Mammary microvascular endothelial cell (primary cell): ENCODE data around the gene SLC35G2. TPM values are rescaled to one million over a fixed set of nuclear protein-coding genes. Genes with fewer than 3 reads are reported as not detected.

Experiments
- total RNA-seq: library from RNA; depleted of rRNA; stranded (reverse); fragments of >200 nt; gene quantifications from 2 replicates; pipeline ENCODE4 v1.2.3, GENCODE V29; 2015

SLC35G2 gene
- 16.1 and 20.8 TPM in 2 replicates for total RNA-seq

DNA sequence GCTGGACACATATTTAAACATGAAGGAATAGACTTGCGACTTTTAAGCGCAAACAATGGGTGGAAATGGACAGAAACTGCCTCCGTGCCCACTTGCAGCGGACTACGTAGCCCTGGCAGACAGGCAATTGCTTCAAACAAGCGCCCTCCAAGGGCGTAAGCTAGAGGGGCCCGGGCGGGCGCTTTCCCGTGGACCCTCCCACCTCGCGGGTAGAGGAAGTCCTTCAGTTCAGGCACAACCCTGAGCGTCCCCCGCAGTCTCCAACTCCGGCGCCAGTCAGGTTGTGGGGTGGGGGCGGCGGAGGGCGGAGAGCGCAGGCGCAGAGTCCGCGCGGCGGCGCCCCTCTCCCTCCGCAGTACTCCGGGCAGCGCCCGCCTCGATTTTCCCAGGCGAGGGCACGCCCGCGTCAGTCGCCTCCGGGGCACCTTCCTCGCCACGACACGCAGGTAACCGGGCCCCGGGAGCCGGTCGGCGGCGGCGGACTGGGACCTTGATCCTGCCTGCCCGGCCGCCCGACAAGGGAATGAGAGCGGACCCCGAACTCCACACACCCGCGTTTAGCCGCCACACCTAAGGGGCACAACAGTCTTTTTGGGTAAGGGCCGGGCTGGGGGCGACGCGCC, at the start of gene SLC35G2:
SLC35G2 (plus strand) TSS at position 358 of the 623 bp plus-strand sequence. CDS start 35,335 bp downstream, outside the sequence.

GRCh38 chr3:136861890-136862616, 43.1 kb downstream of the SLC35G2 start, which contains the start of gene NCK1:
Gene NCK1, plus strand, starts transcription at chr3:136862208. Its CDS starts 65,794 bp downstream, at chr3:136928002.

Other genes starting within 250 kb of the SLC35G2 start
- gene STAG1, start 66.7 kb upstream of the SLC35G2 start, total RNA-seq = 20.3 and 21.2 TPM in 2 replicates
- gene NCK1, start 43.1 kb downstream of the SLC35G2 start, total RNA-seq = 44.8 and 69.1 TPM in 2 replicates
- gene IL20RB, start 138.9 kb downstream of the SLC35G2 start, total RNA-seq = 0.07 TPM in 1 of 2 replicates, not detected in the other